GM19043 (cell line): ENCODE results near the gene CCDC70.

Experiments
- ATAC-seq: cut with Tn5 transposase; IDR thresholded peaks from one replicate; pipeline ENCODE4 v1.9.1; 2021; ENCODE audit warnings: low read depth; ENCODE audit not compliant: unreplicated experiment

CCDC70 gene

GRCh38 chr13:51856027-51856736 is 5.6 kb upstream of the CCDC70 start:
- ATAC-seq = no peak

GRCh38 chr13:51856998-51857397 is 4.8 kb upstream of the CCDC70 start:
- no peak for ATAC-seq

- ATAC-seq = no peak
Observed at GRCh38 chr13:51858433-51859247, 3.1 kb upstream of the CCDC70 start.

- no peak for ATAC-seq
Observed at GRCh38 chr13:51862957-51863356, 1.2 kb downstream of the CCDC70 start.

- ATAC-seq = no peak
Observed at GRCh38 chr13:51865838-51866237, 4.1 kb downstream of the CCDC70 start.

GRCh38 chr13:51867062-51867461 is 5.3 kb downstream of the CCDC70 start:
- ATAC-seq = no peak

- no peak for ATAC-seq
Observed at GRCh38 chr13:51869916-51870315, 8.1 kb downstream of the CCDC70 start.

GRCh38 chr13:51870616-51871015 is 8.8 kb downstream of the CCDC70 start:
- ATAC-seq = no peak

- ATAC-seq = no peak
Observed at GRCh38 chr13:51873117-51873798, 11.5 kb downstream of the CCDC70 start.

- ATAC-seq = no peak
Observed at GRCh38 chr13:51873837-51874236, 12.1 kb downstream of the CCDC70 start.

GRCh38 chr13:51874651-51875050 is 12.9 kb downstream of the CCDC70 start:
- no peak for ATAC-seq

- ATAC-seq = no peak
Observed at GRCh38 chr13:51879133-51879532, 17.4 kb downstream of the CCDC70 start.

- ATAC-seq = no peak
Observed at GRCh38 chr13:51881296-51881695, 19.5 kb downstream of the CCDC70 start.

- ATAC-seq = no peak
Observed at GRCh38 chr13:51882570-51883225, 20.9 kb downstream of the CCDC70 start.

- ATAC-seq = no peak
Observed at GRCh38 chr13:51883226-51883600, 21.4 kb downstream of the CCDC70 start.

- ATAC-seq = no peak
Observed at GRCh38 chr13:51885651-51886050, 23.9 kb downstream of the CCDC70 start.

- ATAC-seq = no peak
Observed at GRCh38 chr13:51887468-51887867, 25.7 kb downstream of the CCDC70 start.

GRCh38 chr13:51892657-51893056 is 30.9 kb downstream of the CCDC70 start:
- no peak for ATAC-seq

GRCh38 chr13:51894239-51894638 is 32.5 kb downstream of the CCDC70 start:
- no peak for ATAC-seq

GRCh38 chr13:51895906-51896888 is 34.4 kb downstream of the CCDC70 start:
- ATAC-seq = no peak
